ENCODE results near the gene SCGB2B2. TPM values are rescaled to one million over a fixed set of nuclear protein-coding genes. Genes with fewer than 3 reads are reported as not detected.
"Not testable (repeated sequence)": the region's sequence is repeated elsewhere in the genome, so short reads cannot be mapped to it uniquely, and the experiment has no call there.

The SCGB2B2 gene, protein sequence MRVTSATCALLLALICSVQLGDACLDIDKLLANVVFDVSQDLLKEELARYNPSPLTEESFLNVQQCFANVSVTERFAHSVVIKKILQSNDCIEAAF
- total RNA-seq (2014; rRNA removed; shearing (Covaris generic)), result not detected in 2 replicates

DNA sequence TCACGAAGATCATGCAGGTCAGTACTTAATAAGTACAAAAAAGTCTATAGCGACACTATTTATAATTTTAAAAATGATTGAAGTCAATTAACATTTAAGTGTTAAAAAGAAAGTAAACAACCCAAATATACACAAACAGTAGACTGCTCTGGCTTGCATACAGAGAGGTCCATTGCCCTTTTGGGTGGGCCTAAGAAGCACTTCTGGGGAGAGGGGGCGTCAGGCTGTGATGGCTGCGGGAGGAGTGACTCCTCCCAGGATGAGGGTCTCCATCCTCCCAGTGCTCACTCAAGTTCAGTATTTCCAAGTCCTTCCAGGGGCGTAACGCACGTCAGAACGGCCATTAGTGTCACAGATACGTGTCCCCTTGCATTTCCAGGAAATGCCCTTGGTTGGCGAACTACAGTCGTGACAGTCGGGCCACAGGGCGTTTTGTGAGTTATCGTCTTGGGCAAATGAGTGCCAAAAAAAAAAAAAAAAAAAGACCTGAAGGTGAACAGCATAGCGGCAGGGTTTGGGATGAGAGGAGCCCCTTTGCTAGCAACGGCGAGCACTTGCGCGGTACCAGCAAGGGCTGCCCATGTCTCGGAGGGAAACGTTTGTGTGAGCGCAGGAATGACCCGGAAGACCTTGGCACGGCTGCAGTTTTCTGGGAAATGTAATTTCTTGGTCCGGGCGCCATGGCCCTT, at the start of gene SCGB2B2:
SCGB2B2 (minus strand) TSS at position 463 of the 689 bp plus-strand sequence. CDS start 82,596 bp downstream, outside the sequence.
- DNase-seq (ENCODE audit: low read depth), result no peak

DNA sequence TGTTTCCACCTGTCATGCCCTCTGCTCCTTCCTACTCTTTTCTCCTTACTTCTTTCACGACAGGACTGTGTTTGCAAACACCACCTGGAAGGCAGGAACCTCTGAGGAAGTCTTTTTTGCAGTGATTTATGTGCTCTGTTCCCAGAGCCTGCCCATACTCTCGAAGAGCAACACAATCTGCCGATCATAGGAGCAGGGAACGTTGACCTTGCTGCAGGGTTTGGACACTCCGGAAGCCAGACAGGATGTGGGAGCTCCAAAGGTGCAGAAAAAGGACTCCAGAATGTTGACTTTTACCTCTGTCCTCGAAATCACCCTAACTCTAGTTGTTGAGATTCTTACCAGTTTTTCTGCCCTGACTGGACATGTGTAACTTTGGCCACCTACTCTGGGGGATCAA, 48.4 kb upstream of the SCGB2B2 start:
- DNase-seq (ENCODE audit: low read depth), result no peak

DNA sequence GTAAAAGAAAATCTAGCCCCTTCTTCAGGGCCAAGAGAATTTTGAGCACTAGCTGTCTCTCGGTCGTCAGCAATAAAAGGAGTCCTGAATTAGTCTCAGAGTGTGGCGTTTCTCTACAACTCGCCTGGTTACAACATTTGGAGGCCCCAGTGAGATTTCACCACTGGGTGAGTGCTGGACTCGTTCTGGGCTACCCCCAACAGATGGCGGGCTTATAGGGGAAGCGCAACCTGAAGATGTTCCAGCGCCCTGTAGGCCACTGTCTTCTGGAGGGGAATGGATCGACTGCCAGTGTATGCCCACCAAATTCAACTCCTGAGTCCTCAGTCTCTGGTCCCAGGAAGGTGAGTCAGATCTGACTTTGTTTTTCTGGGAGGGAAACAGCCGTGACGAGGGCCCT, 45.4 kb upstream of the SCGB2B2 start:
- DNase-seq (ENCODE audit: low read depth), result peak; percentile 38

DNA sequence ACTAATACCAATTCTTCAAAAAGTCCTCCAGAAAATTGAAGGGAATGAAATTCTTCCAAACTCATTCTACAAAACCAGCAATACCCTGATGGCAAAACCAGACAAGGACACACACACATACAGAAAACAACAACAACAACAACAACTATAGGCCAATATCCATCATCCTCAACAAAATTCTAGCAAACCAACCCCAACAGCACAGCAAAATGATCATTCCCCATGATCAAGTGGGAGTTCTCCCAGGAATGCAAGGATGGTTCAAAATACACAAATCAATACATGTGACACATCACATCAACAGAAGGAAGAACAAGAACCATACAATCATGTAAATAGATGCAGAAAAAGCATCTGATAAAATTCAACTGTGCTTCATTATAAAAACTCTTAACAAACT, 38.4 kb upstream of the SCGB2B2 start:
- no peak for DNase-seq (ENCODE audit: low read depth)

DNA sequence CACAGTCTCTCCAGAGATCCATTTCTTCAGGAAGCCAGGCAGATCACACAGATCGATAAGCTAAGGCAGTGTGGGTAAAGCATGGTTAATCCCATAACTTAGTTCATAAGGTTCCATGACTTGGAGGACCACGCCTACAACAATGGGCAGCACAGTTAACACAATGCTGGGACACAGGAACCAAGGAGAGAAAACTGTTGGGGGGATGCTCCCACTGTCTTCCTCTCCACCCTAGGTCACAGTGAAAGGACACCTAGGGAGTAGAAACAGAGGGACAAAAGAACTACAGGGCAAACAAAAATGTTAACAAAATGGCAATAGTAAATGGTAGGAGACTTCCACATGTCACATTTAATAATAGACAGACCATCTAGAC, 36.3 kb upstream of the SCGB2B2 start:
- no peak for DNase-seq (ENCODE audit: low read depth)

DNA sequence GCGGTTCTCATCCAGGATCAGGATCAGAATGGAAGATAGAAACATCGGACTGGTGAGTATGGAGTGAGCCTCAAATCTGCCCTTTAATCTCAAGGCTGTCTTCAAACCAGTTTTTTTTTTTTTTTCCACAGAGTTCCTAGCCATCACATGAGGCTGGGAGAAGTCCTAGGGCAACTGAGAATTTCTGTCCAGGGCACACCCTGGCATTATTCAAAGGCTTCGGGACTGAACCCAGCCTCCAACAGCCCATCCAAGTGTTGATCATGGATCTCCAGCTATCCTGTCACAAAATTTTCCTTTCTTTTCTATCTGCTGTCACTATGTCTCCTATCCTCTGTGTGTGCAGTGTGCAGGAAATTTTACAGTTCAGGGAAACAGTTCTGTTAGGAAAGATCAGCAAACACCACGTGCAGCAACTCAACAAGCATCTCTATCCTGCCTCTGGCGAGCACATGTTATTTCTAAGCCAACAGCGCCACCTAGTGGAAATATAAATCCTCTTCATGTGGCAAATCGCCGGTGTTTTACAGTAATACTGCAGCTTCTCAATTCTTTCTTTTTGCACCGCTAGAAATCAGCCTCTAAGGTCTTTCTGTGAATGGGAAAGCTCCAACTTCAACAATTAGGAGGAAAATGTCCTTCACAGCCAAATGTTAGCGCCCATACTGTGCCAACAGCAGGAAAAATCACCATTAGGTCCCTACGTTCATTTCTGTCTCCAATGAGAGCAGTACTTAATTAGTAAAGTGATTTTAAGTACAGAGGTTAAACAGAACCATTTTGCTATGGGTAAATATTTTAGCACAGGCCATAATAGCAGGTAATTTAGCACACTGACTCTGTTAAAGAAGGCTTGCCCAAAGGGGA, 35.7 kb upstream of the SCGB2B2 start:
- DNase-seq (ENCODE audit: low read depth), result peak; percentile 65

DNA sequence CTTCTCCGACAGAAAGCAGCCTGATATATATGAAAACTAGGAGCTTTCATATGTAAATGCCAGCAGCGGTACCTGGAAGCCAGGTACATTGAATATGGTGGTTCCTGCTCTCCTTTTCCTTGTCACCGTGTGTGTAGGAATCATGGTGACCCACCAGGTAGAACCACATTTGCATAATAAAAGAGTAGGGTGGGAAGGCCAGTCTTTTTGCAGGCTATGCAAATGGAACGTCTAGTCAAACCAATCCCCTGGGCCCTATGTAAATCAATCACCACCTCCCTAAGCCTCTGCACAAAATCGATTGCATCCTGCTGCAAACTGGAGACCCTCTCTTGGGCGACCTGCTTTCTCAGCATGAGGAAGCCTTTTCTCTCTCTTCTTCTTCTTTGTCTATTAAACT, 34.9 kb upstream of the SCGB2B2 start:
- no peak for DNase-seq (ENCODE audit: low read depth)

DNA sequence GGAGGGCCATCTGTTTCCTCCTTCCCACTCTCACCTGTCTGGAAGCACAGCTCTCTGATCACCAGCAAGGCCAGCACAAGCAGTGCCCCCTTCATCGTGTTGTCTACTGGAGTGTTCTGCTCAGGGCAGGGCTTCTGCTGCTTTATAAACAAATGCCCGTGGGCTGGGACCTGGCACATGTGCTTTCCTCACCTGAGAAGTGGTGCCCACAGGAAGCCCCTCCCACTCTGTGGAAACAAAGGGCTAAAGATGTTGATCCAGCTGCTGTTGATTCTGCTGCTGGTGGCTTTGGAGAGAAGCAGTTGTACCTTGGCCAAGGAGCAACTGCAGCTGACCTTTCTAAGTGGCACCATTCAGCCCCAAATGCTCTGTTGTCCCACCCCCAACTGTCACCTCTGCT, 30.7 kb upstream of the SCGB2B2 start:
- no peak for DNase-seq (ENCODE audit: low read depth)

DNA sequence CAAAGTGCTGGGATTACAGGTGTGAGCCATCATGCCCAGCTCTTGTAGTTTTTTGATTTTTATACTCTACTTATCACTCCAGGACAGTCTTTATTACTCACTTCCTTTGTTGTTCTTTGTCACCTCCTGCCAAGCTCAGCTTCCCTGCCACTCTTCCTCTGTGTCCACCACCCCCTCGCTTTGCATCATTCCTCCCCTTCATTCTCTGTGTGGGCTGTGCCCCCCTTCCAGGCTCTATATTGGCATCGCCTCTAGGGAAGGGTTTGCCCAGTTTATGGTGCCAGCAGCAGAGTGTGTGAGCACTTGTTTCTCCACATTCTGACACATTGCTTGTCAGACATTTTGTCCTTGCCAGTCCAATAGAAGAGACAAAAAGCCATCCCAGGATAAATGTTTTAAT, 15.6 kb upstream of the SCGB2B2 start:
- DNase-seq (ENCODE audit: low read depth), result no peak

DNA sequence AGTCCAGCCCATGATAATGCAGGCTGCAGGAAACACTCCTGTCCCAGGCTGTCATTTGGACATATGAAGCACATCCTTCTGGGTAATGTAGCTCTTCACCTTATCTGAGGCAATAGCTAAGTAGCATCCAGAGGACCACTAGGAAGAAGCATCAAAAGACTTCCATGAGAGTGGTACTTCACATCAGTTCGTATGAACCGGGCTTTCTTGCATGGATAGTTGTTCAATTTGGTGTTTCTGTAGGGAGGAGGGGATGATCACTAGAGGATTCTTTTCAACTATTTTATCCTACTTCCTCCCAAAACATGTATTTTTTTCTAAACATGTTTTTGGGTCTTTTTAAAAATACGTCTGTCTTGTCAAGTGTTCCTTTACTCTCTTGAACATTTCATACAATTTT, 13.4 kb upstream of the SCGB2B2 start:
- DNase-seq (ENCODE audit: low read depth), result no peak

DNA sequence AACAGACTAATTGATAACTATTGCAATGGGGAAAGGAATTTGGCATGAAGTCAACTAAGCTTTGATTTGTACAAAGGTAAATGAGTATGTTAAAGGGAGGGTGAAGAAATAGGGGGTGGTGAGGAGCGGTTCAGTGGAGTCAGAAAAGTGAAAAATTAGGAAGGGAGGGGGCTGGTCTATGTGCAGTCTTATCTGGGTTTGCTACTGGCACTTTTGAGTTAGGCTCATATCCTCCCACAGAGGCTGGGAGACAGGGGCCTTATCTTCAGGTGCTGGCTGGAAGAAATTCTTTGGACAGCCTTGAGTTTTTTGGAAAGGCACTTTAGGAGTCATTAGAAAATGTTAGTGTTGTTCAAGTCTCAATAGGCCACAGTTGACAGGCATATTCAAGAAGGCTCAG, 11.6 kb upstream of the SCGB2B2 start:
- no peak for DNase-seq (ENCODE audit: low read depth)

DNA sequence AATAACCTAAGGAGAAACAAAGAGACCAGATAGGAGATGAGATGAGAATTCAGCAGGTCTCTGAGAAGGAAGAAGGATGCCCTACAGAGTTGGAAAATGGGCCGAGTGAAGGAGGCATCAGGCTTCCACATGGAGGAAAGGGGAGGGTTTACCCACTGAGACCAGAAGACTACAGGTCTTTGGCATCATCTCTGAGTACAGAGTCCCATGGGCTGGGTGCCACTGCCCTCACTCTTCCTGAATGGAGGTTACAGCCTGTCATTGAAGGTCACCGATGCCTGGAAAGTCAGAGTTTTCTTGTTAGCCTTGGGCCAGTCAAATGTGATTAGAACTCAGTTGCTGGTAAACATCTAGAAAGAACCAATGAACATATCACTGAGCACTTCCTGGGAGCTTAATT, 10.4 kb upstream of the SCGB2B2 start:
- no peak for DNase-seq (ENCODE audit: low read depth)

DNA sequence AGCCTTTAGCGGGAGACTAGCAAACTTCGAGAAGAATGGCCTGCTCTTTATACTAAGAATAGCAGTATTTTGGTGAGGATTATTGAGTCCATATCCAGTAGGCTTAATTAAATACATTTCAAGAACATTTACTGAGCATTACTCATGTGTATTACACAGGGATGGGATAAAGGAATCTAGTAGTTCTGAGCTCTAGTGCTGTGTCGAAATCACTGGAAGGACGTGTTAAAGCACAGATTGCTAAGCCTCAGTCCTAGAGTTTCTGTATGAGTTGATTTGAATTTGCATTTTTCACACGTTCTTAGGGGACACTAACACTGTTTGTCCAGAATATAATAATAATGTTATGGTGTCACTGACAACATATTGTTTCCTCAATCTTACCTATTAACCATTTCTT, 9.5 kb upstream of the SCGB2B2 start:
- DNase-seq (ENCODE audit: low read depth), result no peak

DNA sequence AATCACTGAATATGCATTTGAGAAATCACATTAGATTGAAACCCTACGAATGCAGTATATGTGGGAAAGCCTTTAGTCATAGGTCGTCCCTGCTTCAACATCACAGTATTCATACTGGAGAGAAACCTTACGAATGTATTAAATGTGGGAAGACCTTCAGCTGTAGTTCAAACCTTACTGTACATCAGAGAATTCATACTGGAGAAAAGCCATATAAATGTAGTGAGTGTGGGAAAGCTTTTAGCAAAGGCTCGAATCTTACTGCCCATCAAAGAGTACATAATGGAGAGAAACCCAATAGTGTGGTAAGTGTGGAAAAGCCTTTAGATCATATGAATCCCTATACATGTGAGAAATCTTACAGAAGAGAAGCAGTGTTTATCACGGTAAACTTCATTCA, 8.3 kb upstream of the SCGB2B2 start:
- DNase-seq (ENCODE audit: low read depth), result not testable (repeated sequence)

DNA sequence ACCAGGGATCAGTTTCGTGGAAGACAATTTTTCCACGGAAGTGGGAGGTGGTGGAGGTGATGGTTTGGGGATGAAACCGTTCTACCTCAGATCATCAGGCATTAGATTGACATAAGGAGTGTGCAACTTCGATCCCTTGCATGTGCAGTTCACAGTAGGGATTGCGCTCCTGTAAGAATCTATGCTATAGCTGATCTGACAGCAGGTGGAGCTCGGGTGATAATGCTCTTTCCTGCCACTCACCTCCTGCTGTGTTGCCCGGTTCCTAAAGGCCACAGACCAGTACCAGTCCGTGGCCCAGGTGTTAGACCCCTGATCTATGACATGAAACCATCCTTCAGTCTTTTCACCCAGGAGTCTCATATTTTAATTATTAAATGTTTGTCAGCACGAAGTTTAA, 4.5 kb upstream of the SCGB2B2 start:
- DNase-seq (ENCODE audit: low read depth), result no peak

DNA sequence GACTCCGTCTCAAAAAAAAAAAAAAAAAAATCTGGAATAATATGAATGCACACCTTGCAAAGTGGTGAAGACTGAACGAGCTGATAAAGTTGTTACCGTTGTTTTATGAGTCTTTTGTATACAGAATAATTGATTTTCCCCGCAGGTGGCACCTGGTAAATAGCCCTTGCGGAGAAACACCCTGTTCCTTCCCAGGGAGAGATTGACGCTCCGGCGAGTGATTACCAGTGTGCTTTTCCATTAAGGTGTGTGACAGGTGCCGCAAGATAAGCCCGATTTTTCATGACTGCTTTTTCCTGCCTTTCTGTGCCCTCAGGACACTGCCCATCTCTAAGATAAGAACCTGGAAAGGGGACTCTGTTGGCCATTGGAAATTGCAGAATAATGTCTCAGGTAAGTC, 1.5 kb upstream of the SCGB2B2 start:
- no peak for DNase-seq (ENCODE audit: low read depth)

DNA sequence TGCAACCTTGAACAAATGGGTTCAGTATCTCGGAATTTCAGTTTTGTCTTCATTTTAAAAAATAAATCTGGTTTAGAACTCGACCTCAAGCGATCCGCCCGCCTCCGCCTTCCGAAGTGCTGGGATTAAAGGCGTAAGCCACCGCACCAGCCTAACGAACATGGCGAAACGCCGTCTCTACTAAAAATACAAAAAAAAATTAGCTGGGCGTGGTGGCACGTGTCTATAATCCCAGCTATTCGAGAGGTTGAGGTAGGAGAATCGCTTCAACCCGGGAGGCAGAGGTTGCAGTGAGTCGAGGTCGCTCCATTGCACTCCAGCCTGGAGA, 1.1 kb upstream of the SCGB2B2 start:
- no peak for DNase-seq (ENCODE audit: low read depth)

DNA sequence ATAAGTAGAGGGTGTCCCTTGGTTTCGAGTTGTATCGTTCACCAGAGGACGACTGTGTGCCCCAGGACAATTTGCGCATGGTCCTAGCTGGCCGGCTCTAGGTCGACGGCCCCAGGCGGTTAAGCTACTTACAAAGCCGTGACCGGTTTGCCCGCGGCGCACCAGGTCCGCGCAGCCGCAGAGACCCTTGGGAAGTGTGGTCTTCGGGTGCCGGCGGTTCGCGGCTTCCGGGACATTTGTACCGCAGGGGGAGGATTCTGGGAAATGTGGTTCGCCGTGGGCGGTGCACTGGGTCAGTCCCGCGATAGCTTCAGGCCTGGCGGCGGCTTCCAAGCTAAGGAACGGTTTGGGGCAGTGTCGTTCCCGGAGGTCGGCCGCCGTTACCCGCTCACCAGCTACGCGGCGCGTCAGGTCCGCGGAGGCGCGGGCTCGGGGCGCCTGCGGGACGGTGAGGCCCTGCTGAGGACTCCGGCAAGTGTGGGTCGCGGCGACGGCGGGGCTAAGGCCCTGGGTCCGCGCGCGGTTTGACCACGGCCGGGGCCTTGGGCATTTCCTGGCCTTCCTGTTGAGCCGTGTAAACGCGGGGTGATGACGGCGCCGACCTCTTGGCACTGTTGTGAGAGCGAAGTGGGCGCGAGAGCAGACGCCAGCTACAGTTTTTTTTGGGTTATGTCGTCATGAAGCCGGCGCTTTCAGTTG, 576 bp upstream of the SCGB2B2 start, which contains the start of gene ZNF302:
ZNF302 (plus strand) TSS at position 293 of the 699 bp plus-strand sequence. CDS start 1,127 bp downstream, outside the sequence.
- peak; percentile 98 for DNase-seq (ENCODE audit: low read depth)

DNA sequence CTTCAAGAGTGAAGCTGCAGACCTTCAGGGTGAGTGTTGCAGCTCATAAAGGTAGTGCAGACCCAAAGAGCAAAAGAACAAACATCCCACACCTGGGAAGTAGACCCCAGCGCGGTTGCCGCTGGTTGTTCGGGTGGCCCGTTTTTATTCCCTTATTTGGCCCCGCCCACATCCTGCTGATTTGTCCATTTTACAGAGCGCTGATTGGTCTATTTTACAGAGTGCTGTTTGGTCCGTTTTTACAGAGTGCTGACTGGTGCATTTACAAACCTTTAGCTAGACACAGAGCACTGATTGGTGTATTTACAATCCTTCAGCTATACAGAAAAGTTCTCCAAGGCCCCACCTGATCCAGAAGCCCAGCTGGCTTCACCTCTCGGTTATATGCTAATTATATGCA, 1.0 kb downstream of the SCGB2B2 start:
- no peak for DNase-seq (ENCODE audit: low read depth)

DNA sequence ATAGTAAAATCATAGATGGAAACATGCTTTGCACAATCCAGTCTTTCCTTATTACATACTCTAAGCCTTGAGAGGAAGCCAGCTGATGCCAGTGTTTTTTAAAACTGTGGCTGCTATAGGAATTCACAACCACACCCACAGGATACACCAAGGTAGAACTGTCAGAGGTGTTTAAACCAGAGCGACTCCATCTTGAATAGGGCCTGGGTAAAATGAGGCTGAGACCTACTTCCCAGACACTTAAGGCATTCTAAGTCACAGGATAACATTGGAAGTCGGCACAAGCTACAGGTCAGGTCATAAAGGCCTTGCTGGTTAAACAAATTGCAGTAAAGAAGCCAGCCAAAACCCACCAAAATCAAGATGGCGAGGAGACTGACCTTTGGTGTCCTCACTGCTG, 1.7 kb downstream of the SCGB2B2 start:
- DNase-seq (ENCODE audit: low read depth), result no peak

DNA sequence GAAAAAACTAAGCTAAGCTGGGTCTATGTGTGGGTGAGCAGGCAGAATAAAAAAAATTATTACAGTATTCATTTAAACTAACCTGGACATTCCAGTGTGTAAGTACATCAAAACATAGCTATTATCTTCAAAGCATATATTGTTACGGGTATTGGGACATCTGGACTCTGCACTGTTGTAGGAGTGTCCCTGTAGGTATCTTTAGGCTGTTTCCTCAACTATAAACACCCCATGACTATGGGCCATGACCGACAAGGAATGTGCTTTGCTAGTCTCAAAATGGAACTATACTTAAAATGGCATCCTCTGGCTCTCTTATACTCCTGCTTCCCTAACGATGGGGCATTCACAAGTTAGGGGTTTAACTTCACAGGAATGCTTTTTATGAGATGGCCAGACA, 3.4 kb downstream of the SCGB2B2 start:
- no peak for DNase-seq (ENCODE audit: low read depth)

DNA sequence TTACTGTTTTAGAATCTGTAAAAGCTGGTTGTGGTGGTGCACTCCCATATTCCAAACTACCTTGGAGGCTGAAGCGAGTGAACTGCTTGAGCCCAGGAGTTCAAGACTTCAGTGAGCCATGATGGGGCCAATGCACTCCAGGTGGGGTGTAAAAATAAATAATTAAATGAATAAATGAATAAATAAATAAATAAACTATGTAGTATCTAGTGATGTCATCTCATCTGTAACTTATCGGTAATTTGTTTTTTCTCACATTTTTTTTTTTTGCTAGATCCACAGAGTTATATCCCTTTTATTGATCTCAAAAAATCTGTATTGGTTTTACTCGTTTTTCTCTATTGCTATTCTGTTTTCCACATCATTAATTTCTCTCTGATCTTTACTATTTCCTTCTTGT, 5.0 kb downstream of the SCGB2B2 start:
- no peak for DNase-seq (ENCODE audit: low read depth)

DNA sequence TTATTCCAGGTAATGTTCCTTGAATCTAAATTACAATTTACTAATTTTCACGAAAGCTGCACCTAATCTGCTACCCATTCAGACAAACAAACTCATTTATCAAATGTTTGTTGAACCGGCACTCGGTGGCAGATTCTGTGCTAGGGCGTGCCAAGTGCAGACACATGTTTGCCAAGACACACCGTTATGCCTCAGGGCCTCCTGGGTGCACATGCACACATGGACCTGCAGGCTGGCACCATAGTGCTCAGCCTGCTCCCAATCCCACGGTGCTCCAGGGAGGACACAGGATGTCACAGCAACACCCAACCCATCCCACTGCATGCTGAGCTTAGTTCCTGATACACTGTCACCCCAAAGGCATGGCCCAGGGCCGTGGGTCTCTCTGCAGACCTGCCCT, 7.7 kb downstream of the SCGB2B2 start:
- no peak for DNase-seq (ENCODE audit: low read depth)
